ENCODE results near the gene RASGRP4.
"Not testable (repeated sequence)": the region's sequence is repeated elsewhere in the genome, so short reads cannot be mapped to it uniquely, and the experiment has no call there.

RASGRP4 gene

DNA sequence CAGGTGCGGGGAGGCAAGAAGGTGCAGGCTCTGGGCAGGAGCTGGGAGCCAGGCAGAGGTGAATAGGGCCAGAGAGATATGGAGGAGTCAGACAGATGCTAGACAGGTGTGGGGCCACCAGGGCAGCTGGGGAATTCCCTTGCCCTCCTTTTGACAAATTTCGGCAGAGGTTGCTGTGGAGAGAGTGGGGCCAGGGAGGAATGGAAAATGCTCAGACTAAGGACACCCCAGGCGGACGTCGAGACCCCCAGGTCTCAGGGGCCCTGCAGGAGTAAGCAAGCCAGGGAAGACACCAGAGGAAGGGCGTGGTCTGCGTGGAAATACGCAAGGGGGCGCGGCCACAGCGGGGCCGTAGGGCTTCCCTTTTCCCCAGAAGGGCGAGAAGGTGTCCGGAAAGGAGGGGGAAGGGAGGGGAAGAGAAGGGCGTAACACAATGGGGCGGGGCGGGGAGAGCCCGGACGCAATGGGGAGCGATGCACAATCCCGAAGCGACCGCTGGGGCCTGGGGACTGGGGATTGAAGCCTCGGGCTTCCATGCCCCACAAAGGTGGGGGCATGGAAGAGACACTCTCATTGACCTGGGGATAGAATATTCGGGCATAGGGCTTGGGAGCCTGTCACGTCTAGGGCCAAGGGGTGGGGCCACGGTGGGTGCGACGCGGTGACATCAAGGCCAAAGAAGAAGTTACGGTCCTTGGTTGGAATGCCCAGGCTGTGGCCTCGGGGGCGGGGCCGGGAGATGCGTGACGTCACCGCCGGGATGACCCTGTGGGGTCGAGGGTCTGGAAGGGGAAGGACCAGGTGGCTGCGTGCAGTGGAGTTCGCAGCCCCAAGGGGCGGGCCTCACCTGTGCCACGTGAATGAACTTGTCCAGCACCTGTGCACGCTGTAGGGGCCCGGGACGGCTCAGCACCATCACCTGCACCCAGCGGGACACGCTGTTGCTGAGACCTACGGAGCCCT, 8.2 kb downstream of the RASGRP4 start:
- peak overlapping the region; percentile 18 for H3K4me3 ChIP-seq (ENCODE audit: low read length)
- DNase-seq (ENCODE audit: low read depth), result peak; percentile 35
- TF ChIP-seq, protein P1, sequence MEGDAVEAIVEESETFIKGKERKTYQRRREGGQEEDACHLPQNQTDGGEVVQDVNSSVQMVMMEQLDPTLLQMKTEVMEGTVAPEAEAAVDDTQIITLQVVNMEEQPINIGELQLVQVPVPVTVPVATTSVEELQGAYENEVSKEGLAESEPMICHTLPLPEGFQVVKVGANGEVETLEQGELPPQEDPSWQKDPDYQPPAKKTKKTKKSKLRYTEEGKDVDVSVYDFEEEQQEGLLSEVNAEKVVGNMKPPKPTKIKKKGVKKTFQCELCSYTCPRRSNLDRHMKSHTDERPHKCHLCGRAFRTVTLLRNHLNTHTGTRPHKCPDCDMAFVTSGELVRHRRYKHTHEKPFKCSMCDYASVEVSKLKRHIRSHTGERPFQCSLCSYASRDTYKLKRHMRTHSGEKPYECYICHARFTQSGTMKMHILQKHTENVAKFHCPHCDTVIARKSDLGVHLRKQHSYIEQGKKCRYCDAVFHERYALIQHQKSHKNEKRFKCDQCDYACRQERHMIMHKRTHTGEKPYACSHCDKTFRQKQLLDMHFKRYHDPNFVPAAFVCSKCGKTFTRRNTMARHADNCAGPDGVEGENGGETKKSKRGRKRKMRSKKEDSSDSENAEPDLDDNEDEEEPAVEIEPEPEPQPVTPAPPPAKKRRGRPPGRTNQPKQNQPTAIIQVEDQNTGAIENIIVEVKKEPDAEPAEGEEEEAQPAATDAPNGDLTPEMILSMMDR (IDR thresholded peaks at IDR 0.05; ENCODE audit: insufficient read depth, low read depth, low read length, missing control alignments), result peak; percentile 1

DNA sequence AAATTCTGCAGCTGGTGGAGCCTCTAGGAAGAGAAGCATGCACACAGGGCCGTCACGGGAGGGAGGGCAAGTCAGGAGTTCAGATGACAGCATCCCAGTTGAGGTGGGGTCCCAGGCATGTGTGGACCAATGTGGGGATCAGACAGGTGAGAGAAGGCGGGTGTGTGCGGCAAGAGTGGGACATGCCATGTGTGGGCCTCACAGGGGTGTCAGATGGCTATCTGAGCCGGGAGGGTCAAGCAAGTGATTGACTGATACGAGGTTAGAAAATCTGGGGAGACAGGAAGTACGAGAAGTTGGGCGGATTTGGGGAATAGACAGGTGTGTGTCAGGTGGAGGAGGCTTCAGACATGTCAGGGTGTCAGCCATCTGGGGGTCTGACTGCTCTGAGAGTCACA, 8.9 kb downstream of the RASGRP4 start:
- H3K4me3 ChIP-seq (ENCODE audit: low read length), result no peak overlapping the region
- TF ChIP-seq, protein P1 (IDR thresholded peaks at IDR 0.05; ENCODE audit: insufficient read depth, low read depth, low read length, missing control alignments), result no peak
- DNase-seq (ENCODE audit: low read depth), result no peak

DNA sequence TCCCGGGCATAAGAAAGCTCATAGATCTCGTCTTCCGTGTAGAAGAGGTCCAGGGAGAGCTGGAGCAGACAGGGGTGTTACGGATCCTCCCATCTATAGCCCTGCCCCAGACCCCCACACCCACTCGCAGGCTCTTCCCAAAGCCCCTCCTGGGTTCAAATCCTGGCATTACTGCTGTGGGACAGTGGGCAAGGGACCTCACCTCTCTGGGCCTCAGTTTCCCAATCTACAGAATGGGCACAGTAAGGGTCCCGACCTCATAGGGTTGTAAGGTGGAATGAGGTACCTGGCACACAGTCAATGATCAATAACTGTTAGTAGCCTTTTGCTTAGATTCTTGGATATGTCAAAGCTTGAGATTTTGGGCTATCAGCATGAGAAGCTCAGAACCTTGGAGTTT, 12.6 kb downstream of the RASGRP4 start:
- DNase-seq (ENCODE audit: low read depth), result no peak
- TF ChIP-seq, protein P1 (IDR thresholded peaks at IDR 0.05; ENCODE audit: insufficient read depth, low read depth, low read length, missing control alignments), result no peak
- no peak overlapping the region for H3K4me3 ChIP-seq (ENCODE audit: low read length)

DNA sequence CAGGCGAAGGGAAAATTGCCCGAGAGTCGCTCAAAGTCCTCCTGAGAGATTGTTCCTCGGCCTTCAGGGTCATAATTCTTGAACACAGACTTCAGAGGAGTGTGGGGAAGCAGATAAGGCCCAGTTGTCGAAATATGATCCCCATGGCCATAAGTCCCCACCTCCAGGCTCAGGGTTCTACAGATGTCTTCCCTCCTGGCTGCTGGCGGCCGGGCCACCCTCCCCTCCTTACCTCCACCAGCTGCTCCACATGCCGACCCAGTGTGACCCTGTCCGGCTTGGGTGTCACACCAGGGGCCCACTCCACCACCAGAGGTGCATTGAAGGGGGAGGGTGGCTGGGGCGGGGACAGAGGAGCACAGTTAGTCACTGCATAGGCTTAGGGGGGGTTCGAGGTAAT, 13.1 kb downstream of the RASGRP4 start:
- TF ChIP-seq, protein P1 (IDR thresholded peaks at IDR 0.05; ENCODE audit: insufficient read depth, low read depth, low read length, missing control alignments), result no peak
- DNase-seq (ENCODE audit: low read depth), result no peak
- H3K4me3 ChIP-seq (ENCODE audit: low read length), result no peak overlapping the region

DNA sequence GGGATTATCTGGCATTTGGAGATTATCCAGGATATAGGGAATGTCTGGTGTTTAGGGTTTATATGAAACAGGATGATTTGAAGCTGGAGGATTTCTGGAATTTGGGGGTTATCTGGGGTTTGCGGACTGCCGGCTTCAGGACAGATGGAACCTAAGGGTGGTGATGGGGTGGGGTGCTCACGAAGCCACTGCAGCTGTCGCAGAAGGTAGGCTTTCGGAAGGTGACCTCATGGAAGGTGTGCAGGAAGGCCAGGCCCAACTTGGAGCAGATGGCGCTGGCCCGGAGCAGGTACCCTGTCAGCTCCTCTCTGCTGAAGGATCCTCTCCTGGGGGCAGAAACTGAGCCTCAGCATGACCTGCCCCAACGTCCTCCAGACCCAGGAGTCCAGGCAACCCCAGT, 13.5 kb downstream of the RASGRP4 start:
- no peak for DNase-seq (ENCODE audit: low read depth)
- TF ChIP-seq, protein P1 (IDR thresholded peaks at IDR 0.05; ENCODE audit: insufficient read depth, low read depth, low read length, missing control alignments), result no peak
- H3K4me3 ChIP-seq (ENCODE audit: low read length), result no peak overlapping the region

DNA sequence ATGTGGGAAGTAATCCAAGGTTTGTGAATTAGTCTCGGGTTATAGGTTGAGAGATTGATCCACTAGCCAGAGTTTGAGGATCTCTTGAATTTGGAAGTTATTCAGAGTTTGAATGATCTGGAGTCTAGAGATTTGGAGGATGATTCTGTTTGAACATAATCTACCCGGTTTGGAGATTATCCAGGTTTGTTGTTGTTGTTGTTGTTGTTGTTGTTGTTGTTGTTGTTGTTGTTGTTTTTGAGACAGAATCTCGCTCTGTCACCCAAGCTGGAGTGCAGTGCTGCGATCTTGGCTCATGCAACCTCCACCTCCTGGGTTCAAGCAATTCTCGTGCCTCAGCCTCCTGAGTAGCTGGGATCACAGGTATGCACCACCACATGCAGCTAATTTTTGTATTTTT, 14.1 kb downstream of the RASGRP4 start:
- not testable (repeated sequence) for DNase-seq (ENCODE audit: low read depth); H3K4me3 ChIP-seq (ENCODE audit: low read length)

DNA sequence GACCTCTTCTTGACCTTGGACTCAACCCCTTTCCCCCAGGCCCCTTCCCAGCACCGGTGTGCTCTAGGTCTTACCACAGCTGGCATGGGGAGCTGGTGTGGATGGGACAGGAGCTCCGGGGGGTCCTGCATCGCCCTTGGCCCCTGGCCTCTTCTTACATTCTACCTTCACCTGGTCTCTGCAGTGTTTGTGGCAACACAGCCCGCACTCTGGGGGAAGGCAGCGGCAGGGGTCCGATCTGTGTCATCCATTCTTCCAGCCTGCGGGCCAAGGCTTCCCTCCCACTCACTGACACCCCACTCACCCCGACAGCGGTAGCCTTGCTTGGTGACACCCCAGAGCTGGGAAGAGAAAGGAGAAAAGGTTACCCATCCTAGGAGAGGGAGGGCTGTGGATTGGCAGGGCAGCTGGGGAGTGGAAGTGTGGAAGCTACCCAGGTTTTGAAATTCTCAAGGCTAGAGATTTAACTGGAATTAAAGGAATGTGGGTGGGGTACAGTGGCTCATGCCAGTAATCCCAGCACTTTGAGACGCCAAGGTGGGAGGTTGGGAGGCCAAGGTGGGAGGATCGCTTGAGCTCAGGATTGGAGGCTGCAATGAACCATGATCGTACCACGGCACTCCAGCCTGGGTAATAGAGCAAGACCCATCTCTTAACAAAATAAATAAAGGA, 14.8 kb downstream of the RASGRP4 start:
- H3K4me3 ChIP-seq (ENCODE audit: low read length), result no peak overlapping the region
- TF ChIP-seq, protein P1 (IDR thresholded peaks at IDR 0.05; ENCODE audit: insufficient read depth, low read depth, low read length, missing control alignments), result no peak
- DNase-seq (ENCODE audit: low read depth), result no peak

DNA sequence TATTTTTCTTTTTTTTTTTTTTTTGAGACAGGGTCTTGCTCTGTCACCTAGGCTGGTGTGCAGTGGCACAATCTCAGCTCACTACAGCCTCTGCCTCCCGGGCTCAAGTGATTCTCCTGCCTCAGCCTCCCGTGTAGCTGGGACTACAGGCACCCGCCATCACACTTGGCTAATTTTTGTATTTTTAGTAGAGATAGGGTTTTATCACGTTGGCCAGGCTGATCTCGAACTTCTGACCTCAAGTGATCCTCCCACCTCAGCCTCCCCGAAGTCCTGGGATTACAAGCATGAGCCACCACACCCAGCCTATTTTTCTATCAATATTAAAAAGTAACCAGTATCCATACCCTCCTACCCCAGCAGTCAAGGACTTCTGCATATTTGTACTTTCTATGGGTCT, 15.6 kb downstream of the RASGRP4 start:
- DNase-seq (ENCODE audit: low read depth); H3K4me3 ChIP-seq (ENCODE audit: low read length): not testable (repeated sequence)
